Kidney (tissue), 14 donors: ENCODE data around the gene TPP1. TPM values are rescaled to one million over a fixed set of nuclear protein-coding genes. Genes with fewer than 3 reads are reported as not detected.

ENCODE experiments used
- DNase-seq, 5 donors: peaks; one replicate each; pipeline ENCODE4 v3.0.0-alpha.2; 2013 to 2020
- FAIRE-seq: peaks from 2 replicates; lab custom pipeline; 2012; peaks lifted over from hg19 to GRCh38; lab: Jason Lieb, UNC
- H3K27ac ChIP-seq, 2 donors: one replicate each; pipeline ENCODE4 v1.7.0; 2013; ENCODE audit warnings: low read depth in 2 of 2, low read length in 2 of 2, inconsistent platforms in 1 of 2
- H3K27me3 ChIP-seq: one replicate; pipeline ENCODE4 v1.7.1; 2013; ENCODE audit warnings: low read length, inconsistent platforms; ENCODE audit not compliant: control insufficient read depth, insufficient read depth
- H3K36me3 ChIP-seq, 3 donors: one replicate each; pipeline versions ENCODE4 v1.7.0 to v1.7.1; 2013; ENCODE audit warnings: low read length in 3 of 3, control low read depth in 1 of 3, inconsistent platforms in 1 of 3; ENCODE audit not compliant: insufficient read depth in 3 of 3, control insufficient read depth in 2 of 3
- H3K4me1 ChIP-seq, 3 donors: one replicate each; pipeline versions ENCODE4 v1.7.0 to v1.7.1; 2013; ENCODE audit warnings: low read length in 3 of 3, inconsistent platforms in 1 of 3, low read depth in 1 of 3; ENCODE audit not compliant: control insufficient read depth in 2 of 3, insufficient read depth in 2 of 3
- H3K4me3 ChIP-seq, 3 donors: one replicate each; pipeline versions ENCODE4 v1.7.0 to v1.8.1; 2013; ENCODE audit warnings: low read length in 3 of 3, control low read depth in 1 of 3, inconsistent platforms in 1 of 3
- H3K9ac ChIP-seq, 3 donors: one replicate each; pipeline versions ENCODE4 v1.7.0 to v1.7.1; 2013; ENCODE audit warnings: low read length in 3 of 3, control low read depth in 1 of 3, inconsistent platforms in 1 of 3
- H3K9me3 ChIP-seq, 3 donors: one replicate each; pipeline versions ENCODE4 v1.7.0 to v1.7.1; 2013; ENCODE audit warnings: low read length in 3 of 3, control low read depth in 1 of 3, inconsistent platforms in 1 of 3; ENCODE audit not compliant: control insufficient read depth in 2 of 3, insufficient read depth in 1 of 3
- CTCF ChIP-seq: IDR thresholded peaks from 3 replicates; pipeline ENCODE4 v1.5.1; 2012; ENCODE audit warnings: mild to moderate bottlenecking, moderate library complexity, borderline replicate concordance; ENCODE audit not compliant: insufficient read depth; ENCODE audit errors: extremely low read depth
- intact Hi-C: fragments of 100-400 bp; cut with DNase I; formaldehyde crosslinking; loops from one replicate; pipeline ENCODE4 v1.11.1; 2022
- polyA plus RNA-seq: library from polyadenylated mRNA; stranded (reverse); fragments of 350-450 nt; fragmentation: Illumina TruSeq; extraction: RNeasy Lipid Tissue Mini Kit (QIAGEN cat#74804); gene quantifications from one replicate; pipeline ENCODE4 v1.2.3, GENCODE V29; 2014; ENCODE audit warnings: low read depth, low replicate concordance; ENCODE audit not compliant: insufficient read depth
- total RNA-seq: library from RNA; stranded (reverse); fragmentation: NEBNext Ultra II Directional; extraction: Animal tissue kit (Norgen Biotek cat#: 25700); gene quantifications from one replicate; pipeline ENCODE4 v1.2.1, GENCODE V29; 2021
- donor health status: control.
- donor health status: control.
- donor health status: control.
- donor health status: control.
- donor health status: control.
- donor health status: DM: yes; HTN: yes; CAD: no.
- donor health status: Normal renal cell carcinoma (clear cell type).

TPP1 gene
- total and polyA plus RNA-seq, 2 donors from 2014 or later = 84.2 to 115 TPM

GRCh38 chr11:6666302-6667183, 47.3 kb upstream of the TPP1 start:
- Histone ChIP-seq H3K9me3 (no peaks in the 10 kb centered on the region), H3K27me3 (no peaks in the 10 kb centered on the region), H3K9ac (no peak overlapping the region), H3K36me3 (no peaks in the 10 kb centered on the region), H3K4me3 (no peak overlapping the region), H3K4me1 (peaks cover 0 to 3% (median 0%) of the 10 kb centered on the region in 3 donors), H3K27ac (no peak overlapping the region)
- intact Hi-C loops = no loop called here
- DNase-seq (no peak), FAIRE-seq (no peak)
- TF ChIP-seq CTCF = no peak

GRCh38 chr11:6664551-6664950, 45.3 kb upstream of the TPP1 start:
- FAIRE-seq (no peak), DNase-seq (no peak)
- TF ChIP-seq CTCF = no peak
- Histone ChIP-seq H3K36me3 (no peaks in the 10 kb centered on the region), H3K4me3 (no peak overlapping the region), H3K9me3 (no peaks in the 10 kb centered on the region), H3K4me1 (peaks cover 0 to 3% (median 0%) of the 10 kb centered on the region in 3 donors), H3K27ac (no peak overlapping the region), H3K27me3 (no peaks in the 10 kb centered on the region), H3K9ac (no peak overlapping the region)
- intact Hi-C loops = no loop called here

GRCh38 chr11:6663794-6664469, 44.7 kb upstream of the TPP1 start:
- FAIRE-seq (no peak), DNase-seq (no peak)
- Histone ChIP-seq H3K36me3 (no peaks in the 10 kb centered on the region), H3K27me3 (no peaks in the 10 kb centered on the region), H3K27ac (no peak overlapping the region), H3K4me1 (peaks cover 0 to 3% (median 0%) of the 10 kb centered on the region in 3 donors), H3K4me3 (no peak overlapping the region), H3K9ac (no peak overlapping the region), H3K9me3 (no peaks in the 10 kb centered on the region)
- intact Hi-C loops = no loop called here
- TF ChIP-seq CTCF = no peak
